ENCODE results near the gene EIF2D.
"Not testable (repeated sequence)": the region's sequence is repeated elsewhere in the genome, so short reads cannot be mapped to it uniquely, and the experiment has no call there.

Gene EIF2D

GRCh38 chr1:206612129-206612876 lies at the start of gene EIF2D:
EIF2D (minus strand) TSS chr1:206612465; CDS start chr1:206612342, 123 bp downstream.
- DNase-seq, result peak; percentile 92

- DNase-seq, result no peak
Measured at GRCh38 chr1:206661161-206661820, 49.0 kb upstream of the EIF2D start.

- no peak for DNase-seq
Measured at GRCh38 chr1:206660136-206660535, 47.9 kb upstream of the EIF2D start.

GRCh38 chr1:206658981-206659273 lies 46.7 kb upstream of the EIF2D start:
- peak; percentile 46 for DNase-seq

- DNase-seq, result peak; percentile 20
Measured at GRCh38 chr1:206658264-206658980, 46.2 kb upstream of the EIF2D start.

- no peak for DNase-seq
Measured at GRCh38 chr1:206657751-206658150, 45.5 kb upstream of the EIF2D start.

- DNase-seq, result no peak
Measured at GRCh38 chr1:206656936-206657335, 44.7 kb upstream of the EIF2D start.

GRCh38 chr1:206655471-206655882 lies 43.2 kb upstream of the EIF2D start:
- peak; percentile 69 for DNase-seq

- DNase-seq, result no peak
Measured at GRCh38 chr1:206654828-206655227, 42.6 kb upstream of the EIF2D start.

- DNase-seq, result no peak
Measured at GRCh38 chr1:206653715-206654459, 41.6 kb upstream of the EIF2D start.

- no peak for DNase-seq
Measured at GRCh38 chr1:206651958-206652890, 40.0 kb upstream of the EIF2D start.

GRCh38 chr1:206651014-206651413 lies 38.7 kb upstream of the EIF2D start:
- DNase-seq, result no peak

- no peak for DNase-seq
Measured at GRCh38 chr1:206649261-206649921, 37.1 kb upstream of the EIF2D start.

- no peak for DNase-seq
Measured at GRCh38 chr1:206647224-206647623, 35.0 kb upstream of the EIF2D start.

GRCh38 chr1:206646504-206646903 lies 34.2 kb upstream of the EIF2D start:
- DNase-seq, result no peak

- no peak for DNase-seq
Measured at GRCh38 chr1:206643118-206643698, 30.9 kb upstream of the EIF2D start.

- not testable (repeated sequence) for DNase-seq
Measured at GRCh38 chr1:206642074-206642473, 29.8 kb upstream of the EIF2D start.

- no peak for DNase-seq
Measured at GRCh38 chr1:206637605-206638004, 25.3 kb upstream of the EIF2D start.

- DNase-seq, result no peak
Measured at GRCh38 chr1:206636671-206637070, 24.4 kb upstream of the EIF2D start.

- DNase-seq, result no peak
Measured at GRCh38 chr1:206635978-206636345, 23.7 kb upstream of the EIF2D start.
